Vagina (tissue), 2 donors: ENCODE data around the gene RADX. TPM values are rescaled to one million over a fixed set of nuclear protein-coding genes. Genes with fewer than 3 reads are reported as not detected.

Experiments used
- microRNA counts, 2 donors: library from miRNA; unstranded; fragments of <30 nt; microRNA quantifications; one replicate each; lab custom pipeline; 2016 to 2017
- microRNA-seq: library from miRNA; unstranded; fragments of <30 nt; microRNA quantifications from one replicate; pipeline ENCODE4, GENCODE V29; 2017; ENCODE audit warnings: borderline number of aligned reads, borderline replicate concordance
- small RNA-seq: library from RNA; depleted of rRNA; stranded (forward); fragments of <200 nt; gene quantifications from one replicate; pipeline ENCODE3, GENCODE V24; 2016
- total RNA-seq: library from RNA; depleted of rRNA; stranded (reverse); fragments of >200 nt; gene quantifications from one replicate; pipeline ENCODE4 v1.2.3, GENCODE V29; 2016

Gene RADX
- total RNA-seq, 1 donor from 2014 or later, result 5.4 TPM

MicroRNAs within 50 kb of the gene (microRNA counts, 767-probe panel; counts per million panel counts)
- microRNA hsa-miR-548an (lab: Ali Mortazavi, UCI), result 238 to 261 counts per million in 2 donors

Small RNAs within 50 kb of the gene (microRNA-seq; reads per million reads assigned to microRNA genes)
- gene MIR548AN, result not detected

Small RNAs within 50 kb of the gene (small RNA-seq; reads per million reads assigned to genes)
- gene AL590808.1, result not detected
- not detected for gene MIR548AN

Other genes with a start within 250 kb of the RADX start
- 5.6 TPM for gene RNF128, start 114.7 kb downstream of the RADX start, total RNA-seq
- gene TBC1D8B, start 190.7 kb downstream of the RADX start, total RNA-seq, result 4.7 TPM